SK-N-SH treated with all-trans-retinoic acid at 6 μM for 48 hours (cell line): ENCODE data around the gene SBF2.

ENCODE experiments used
- ATAC-seq: fragments of 200-7000 bp; cut with Tn5 transposase; 3 replicates; pipeline ENCODE4 v1.9.1; 2020; ENCODE audit warnings: mild to moderate bottlenecking, moderate library complexity
- ARNTL ChIP-seq: fragments of 450-650 bp; formaldehyde crosslinking; IDR thresholded peaks from 2 replicates; pipeline ENCODE4 v1.5.0; 2020; ENCODE audit warnings: low read depth, mild to moderate bottlenecking, moderate library complexity, borderline replicate concordance
- BACH2 ChIP-seq: fragments of 250-450 bp; sonication (Bioruptor Pico); IDR thresholded peaks from 2 replicates; pipeline ENCODE4 v1.9.0; 2021; ENCODE audit warnings: mild to moderate bottlenecking, borderline replicate concordance
- CSDC2 ChIP-seq: fragments of 250-450 bp; sonication (Bioruptor Pico); IDR thresholded peaks from 2 replicates; pipeline ENCODE4 v1.5.0; 2020; ENCODE audit warnings: mild to moderate bottlenecking, moderate library complexity
- ESRRG ChIP-seq: fragments of 250-450 bp; sonication (Bioruptor Pico); IDR thresholded peaks from 2 replicates; pipeline ENCODE4 v1.6.1; 2021; ENCODE audit warnings: mild to moderate bottlenecking
- GLIS3 ChIP-seq: fragments of 250-450 bp; sonication (Bioruptor Pico); IDR thresholded peaks from 2 replicates; pipeline ENCODE4 v1.5.0; 2020; ENCODE audit warnings: mild to moderate bottlenecking, moderate library complexity
- ISL1 ChIP-seq: fragments of 250-450 bp; sonication (Bioruptor Pico); IDR thresholded peaks from 2 replicates; pipeline ENCODE4 v2.1.2; 2022; ENCODE audit warnings: mild to moderate bottlenecking, moderate library complexity
- OSR1 ChIP-seq: fragments of 250-450 bp; sonication (Bioruptor Pico); IDR thresholded peaks from 2 replicates; pipeline ENCODE4 v1.8.0; 2022; ENCODE audit warnings: moderate library complexity, mild to moderate bottlenecking, inconsistent platforms
- PPARA ChIP-seq: fragments of 250-450 bp; sonication (Bioruptor Pico); IDR thresholded peaks from 2 replicates; pipeline ENCODE4 v1.5.0; 2020; ENCODE audit warnings: mild to moderate bottlenecking, borderline replicate concordance
- RARB ChIP-seq: fragments of 250-450 bp; sonication (Bioruptor Pico); IDR thresholded peaks from 2 replicates; pipeline ENCODE4 v1.8.0; 2021; ENCODE audit warnings: mild to moderate bottlenecking, moderate library complexity
- SNAI2 ChIP-seq: fragments of 250-450 bp; sonication (Bioruptor Pico); IDR thresholded peaks from 2 replicates; pipeline ENCODE4 v1.5.0; 2020; ENCODE audit warnings: mild to moderate bottlenecking, moderate library complexity
- TOX ChIP-seq: fragments of 250-450 bp; sonication (Bioruptor Pico); IDR thresholded peaks from 2 replicates; pipeline ENCODE4 v1.8.0; 2021; ENCODE audit warnings: mild to moderate bottlenecking, moderate library complexity, borderline replicate concordance
- ZC3H10 ChIP-seq: fragments of 250-450 bp; sonication (Bioruptor Pico); IDR thresholded peaks from 2 replicates; pipeline ENCODE4 v1.5.1; 2021; ENCODE audit warnings: mild to moderate bottlenecking, moderate library complexity
- ZFP3 ChIP-seq: fragments of 250-450 bp; sonication (Bioruptor Pico); IDR thresholded peaks from 2 replicates; pipeline ENCODE4 v1.5.0; 2020; ENCODE audit warnings: mild to moderate bottlenecking, moderate library complexity
- ZFP30 ChIP-seq: fragments of 450-650 bp; formaldehyde crosslinking; IDR thresholded peaks from 2 replicates; pipeline ENCODE4 v1.5.0; 2022; ENCODE audit warnings: mild to moderate bottlenecking, moderate library complexity
- ZNF565 ChIP-seq: fragments of 450-650 bp; formaldehyde crosslinking; conservative IDR thresholded peaks from 2 replicates; pipeline ENCODE4 v1.5.0; 2020; ENCODE audit warnings: low read depth, mild to moderate bottlenecking, moderate library complexity
- ZNF8 ChIP-seq: fragments of 450-650 bp; formaldehyde crosslinking; IDR thresholded peaks from 2 replicates; pipeline ENCODE4 v1.5.0; 2020; ENCODE audit warnings: mild to moderate bottlenecking, moderate library complexity
- TF ChIP-seq, protein P1 (sequence below): fragments of 250-450 bp; sonication (Bioruptor Pico); IDR thresholded peaks from 2 replicates; pipeline ENCODE4 v1.8.0; 2020; ENCODE audit warnings: mild to moderate bottlenecking, moderate library complexity, borderline replicate concordance
- TF ChIP-seq, protein P2 (sequence below): fragments of 250-450 bp; sonication (Bioruptor Pico); IDR thresholded peaks from 2 replicates; pipeline ENCODE4 v1.5.1; 2020; ENCODE audit warnings: low read depth, mild to moderate bottlenecking, moderate library complexity
- TF ChIP-seq, protein P3 (sequence below): fragments of 250-450 bp; sonication (Bioruptor Pico); IDR thresholded peaks from 2 replicates; pipeline ENCODE4 v1.5.0; 2020; ENCODE audit warnings: mild to moderate bottlenecking, moderate library complexity

The SBF2 gene

DNA sequence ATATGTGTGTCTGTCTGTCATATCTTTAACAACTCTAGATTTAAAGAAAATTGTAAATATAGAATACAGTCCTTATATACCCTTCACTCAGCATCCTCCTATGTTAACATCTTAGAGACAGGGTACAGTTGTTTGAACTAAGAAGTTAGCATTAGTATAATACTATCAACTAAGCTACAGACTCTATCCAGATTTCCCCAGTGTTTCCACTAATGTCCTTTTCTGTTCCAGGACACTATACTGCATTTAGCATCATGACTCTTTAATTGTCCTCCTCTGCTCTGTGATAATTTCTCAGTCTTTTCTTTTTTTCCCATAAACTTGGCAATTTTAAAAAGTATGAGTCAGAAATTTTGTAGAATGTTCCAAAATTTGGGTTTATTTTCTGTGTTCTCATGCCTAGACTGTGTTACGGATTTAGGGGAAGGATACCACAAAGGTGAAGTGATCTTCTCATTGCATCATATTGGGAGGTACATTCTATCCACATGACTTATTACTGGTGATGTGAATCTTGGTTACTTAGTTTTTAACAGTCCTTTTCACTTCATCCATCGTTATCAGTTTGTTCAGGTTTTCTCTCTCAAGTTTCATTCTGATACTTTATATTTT is 168.4 kb downstream of the SBF2 start:
- TF ChIP-seq TOX (CRISPR knock-in tag) (no peak), ISL1 (CRISPR knock-in tag) (no peak), ZFP30 (CRISPR knock-in tag) (no peak), SNAI2 (CRISPR knock-in tag) (no peak), ZNF8 (CRISPR knock-in tag) (no peak), ZFP3 (CRISPR knock-in tag) (no peak), ARNTL (no peak), ZNF565 (CRISPR knock-in tag) (no peak), RARB (CRISPR knock-in tag) (no peak), ESRRG (no peak), BACH2 (CRISPR knock-in tag) (no peak), OSR1 (CRISPR knock-in tag) (no peak), PPARA (no peak)
- TF ChIP-seq, protein P1, sequence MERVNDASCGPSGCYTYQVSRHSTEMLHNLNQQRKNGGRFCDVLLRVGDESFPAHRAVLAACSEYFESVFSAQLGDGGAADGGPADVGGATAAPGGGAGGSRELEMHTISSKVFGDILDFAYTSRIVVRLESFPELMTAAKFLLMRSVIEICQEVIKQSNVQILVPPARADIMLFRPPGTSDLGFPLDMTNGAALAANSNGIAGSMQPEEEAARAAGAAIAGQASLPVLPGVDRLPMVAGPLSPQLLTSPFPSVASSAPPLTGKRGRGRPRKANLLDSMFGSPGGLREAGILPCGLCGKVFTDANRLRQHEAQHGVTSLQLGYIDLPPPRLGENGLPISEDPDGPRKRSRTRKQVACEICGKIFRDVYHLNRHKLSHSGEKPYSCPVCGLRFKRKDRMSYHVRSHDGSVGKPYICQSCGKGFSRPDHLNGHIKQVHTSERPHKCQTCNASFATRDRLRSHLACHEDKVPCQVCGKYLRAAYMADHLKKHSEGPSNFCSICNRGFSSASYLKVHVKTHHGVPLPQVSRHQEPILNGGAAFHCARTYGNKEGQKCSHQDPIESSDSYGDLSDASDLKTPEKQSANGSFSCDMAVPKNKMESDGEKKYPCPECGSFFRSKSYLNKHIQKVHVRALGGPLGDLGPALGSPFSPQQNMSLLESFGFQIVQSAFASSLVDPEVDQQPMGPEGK (CRISPR knock-in tag), result no peak
- TF ChIP-seq, protein P2, sequence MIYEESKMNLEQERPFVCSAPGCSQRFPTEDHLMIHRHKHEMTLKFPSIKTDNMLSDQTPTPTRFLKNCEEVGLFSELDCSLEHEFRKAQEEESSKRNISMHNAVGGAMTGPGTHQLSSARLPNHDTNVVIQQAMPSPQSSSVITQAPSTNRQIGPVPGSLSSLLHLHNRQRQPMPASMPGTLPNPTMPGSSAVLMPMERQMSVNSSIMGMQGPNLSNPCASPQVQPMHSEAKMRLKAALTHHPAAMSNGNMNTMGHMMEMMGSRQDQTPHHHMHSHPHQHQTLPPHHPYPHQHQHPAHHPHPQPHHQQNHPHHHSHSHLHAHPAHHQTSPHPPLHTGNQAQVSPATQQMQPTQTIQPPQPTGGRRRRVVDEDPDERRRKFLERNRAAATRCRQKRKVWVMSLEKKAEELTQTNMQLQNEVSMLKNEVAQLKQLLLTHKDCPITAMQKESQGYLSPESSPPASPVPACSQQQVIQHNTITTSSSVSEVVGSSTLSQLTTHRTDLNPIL (CRISPR knock-in tag), result no peak
- TF ChIP-seq, protein P3, sequence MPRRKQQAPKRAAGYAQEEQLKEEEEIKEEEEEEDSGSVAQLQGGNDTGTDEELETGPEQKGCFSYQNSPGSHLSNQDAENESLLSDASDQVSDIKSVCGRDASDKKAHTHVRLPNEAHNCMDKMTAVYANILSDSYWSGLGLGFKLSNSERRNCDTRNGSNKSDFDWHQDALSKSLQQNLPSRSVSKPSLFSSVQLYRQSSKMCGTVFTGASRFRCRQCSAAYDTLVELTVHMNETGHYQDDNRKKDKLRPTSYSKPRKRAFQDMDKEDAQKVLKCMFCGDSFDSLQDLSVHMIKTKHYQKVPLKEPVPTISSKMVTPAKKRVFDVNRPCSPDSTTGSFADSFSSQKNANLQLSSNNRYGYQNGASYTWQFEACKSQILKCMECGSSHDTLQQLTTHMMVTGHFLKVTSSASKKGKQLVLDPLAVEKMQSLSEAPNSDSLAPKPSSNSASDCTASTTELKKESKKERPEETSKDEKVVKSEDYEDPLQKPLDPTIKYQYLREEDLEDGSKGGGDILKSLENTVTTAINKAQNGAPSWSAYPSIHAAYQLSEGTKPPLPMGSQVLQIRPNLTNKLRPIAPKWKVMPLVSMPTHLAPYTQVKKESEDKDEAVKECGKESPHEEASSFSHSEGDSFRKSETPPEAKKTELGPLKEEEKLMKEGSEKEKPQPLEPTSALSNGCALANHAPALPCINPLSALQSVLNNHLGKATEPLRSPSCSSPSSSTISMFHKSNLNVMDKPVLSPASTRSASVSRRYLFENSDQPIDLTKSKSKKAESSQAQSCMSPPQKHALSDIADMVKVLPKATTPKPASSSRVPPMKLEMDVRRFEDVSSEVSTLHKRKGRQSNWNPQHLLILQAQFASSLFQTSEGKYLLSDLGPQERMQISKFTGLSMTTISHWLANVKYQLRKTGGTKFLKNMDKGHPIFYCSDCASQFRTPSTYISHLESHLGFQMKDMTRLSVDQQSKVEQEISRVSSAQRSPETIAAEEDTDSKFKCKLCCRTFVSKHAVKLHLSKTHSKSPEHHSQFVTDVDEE (CRISPR knock-in tag), result no peak
- ATAC-seq, result no peak

DNA sequence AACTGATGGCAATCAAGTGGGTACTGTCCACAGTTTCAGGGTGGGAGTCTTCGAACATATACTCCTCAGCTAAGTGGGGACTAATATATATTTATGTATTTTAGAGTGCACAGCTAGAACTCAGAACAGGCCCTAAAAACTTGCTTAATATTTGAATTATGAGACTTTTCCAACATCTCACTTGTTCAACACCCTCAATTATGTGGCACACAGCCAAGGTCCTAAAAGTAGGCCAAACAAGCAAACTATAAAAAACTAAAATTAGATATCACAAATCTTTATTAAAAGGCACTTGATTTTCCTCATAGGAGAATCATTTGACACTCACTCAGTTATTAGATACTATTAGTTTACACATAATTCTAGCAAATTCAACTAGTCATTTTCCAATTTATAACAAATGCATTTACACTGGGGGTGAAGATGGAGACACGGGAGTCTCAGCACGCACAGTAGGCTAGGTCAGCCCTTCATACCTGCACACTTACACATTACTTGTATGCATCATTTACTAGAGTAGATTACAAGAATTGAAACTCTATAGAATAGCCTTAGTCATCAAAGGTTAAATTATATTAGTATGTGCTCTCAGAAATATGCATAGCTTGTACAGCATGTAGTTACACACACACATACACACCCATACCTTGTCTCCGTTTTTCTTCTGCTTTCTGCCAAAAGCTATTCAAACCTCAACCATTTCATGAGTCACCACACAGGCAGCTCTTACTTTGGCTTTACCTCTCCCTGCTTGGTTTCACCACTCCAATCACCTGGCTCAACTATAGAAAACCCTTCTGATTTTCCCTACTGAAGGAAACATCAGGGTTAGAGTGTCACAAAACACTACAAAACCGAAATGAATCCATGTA is 171.5 kb downstream of the SBF2 start:
- ATAC-seq, result peak; percentile 85
- TF ChIP-seq ZNF8 (CRISPR knock-in tag), result no peak
- no peak for TF ChIP-seq ESRRG
- TF ChIP-seq SNAI2 (CRISPR knock-in tag), result no peak
- no peak for TF ChIP-seq TOX (CRISPR knock-in tag)
- no peak for TF ChIP-seq CSDC2
- TF ChIP-seq, all 23 proteins: peak for 0

DNA sequence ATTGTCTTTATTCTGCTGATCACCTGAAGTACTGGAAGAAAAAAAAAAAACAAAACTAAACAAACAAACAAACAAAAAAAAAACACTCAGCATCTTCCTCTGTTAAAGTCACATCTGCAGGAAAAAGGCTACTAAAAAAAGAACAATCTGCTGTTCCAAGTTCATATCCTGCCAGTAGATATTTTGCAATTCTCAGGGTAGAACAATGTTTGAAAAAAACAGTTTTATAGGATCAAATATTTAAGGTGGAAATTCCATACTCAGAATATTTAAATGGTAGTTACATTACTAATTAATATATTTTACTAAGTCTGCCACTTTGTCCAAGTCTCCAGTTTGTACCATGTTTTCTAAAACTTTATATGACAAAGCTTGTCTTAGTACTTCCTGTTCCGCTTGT is 175.2 kb downstream of the SBF2 start:
- no peak for ATAC-seq
- TF ChIP-seq ZFP3 (CRISPR knock-in tag) (no peak), CSDC2 (no peak), ZC3H10 (CRISPR knock-in tag) (no peak), SNAI2 (CRISPR knock-in tag) (no peak)

DNA sequence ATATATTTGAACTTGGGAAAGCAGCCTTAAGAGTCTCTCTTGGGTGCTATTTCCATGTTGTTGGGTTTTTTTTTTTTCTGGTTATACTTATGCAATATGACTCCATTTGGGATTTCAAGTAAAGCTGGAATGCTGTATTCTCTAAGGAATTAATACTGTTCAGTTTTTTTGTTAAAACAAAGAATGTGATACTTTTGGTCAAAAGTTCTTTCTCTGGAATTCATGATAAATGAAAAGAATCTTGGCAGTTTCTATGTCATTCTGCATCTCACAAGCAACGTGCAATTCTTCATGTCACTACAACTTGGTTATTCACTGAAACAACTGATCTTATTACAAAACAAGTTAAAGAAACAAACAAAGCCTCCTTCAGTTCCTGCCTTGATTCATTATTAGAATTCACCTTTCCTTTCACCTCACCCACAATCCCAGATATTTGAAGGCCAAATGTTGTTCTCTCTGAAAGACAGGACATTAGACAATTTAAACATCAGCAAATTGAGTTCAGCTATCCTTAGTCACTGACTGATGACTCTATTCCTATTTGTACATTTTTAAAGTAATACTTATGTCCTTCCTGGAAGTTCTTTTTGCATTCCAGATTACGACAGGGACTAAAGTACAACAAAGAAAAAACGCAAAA is 176.2 kb downstream of the SBF2 start:
- TF ChIP-seq, protein P1 (CRISPR knock-in tag), result no peak
- TF ChIP-seq GLIS3 (CRISPR knock-in tag), result no peak
- no peak for TF ChIP-seq TOX (CRISPR knock-in tag)
- no peak; the same call in 2 of the 3 replicates for ATAC-seq
